H9 (cell line): ENCODE data around the gene AXL. TPM values are rescaled to one million over a fixed set of nuclear protein-coding genes. Genes with fewer than 3 reads are reported as not detected.
A peak's percentile ranks its signal among the peaks of the same experiment; 100 is the strongest.

Source experiments
- DNase-seq: peaks from one replicate; pipeline ENCODE4 v3.0.0-alpha.2; 2017
- H2AFZ ChIP-seq: one replicate; pipeline ENCODE4 v1.6.1; 2013; ENCODE audit warnings: mild to moderate bottlenecking, low read length, control low read depth, moderate library complexity
- H2AK5ac ChIP-seq: 2 replicates; pipeline ENCODE4 v1.6.1; 2013; ENCODE audit warnings: low read length, control low read depth, mixed read lengths; ENCODE audit not compliant: insufficient read length
- H2BK120ac ChIP-seq: one replicate; pipeline ENCODE4 v1.6.1; 2013; ENCODE audit warnings: low read depth, mild to moderate bottlenecking, low read length, control low read depth, inconsistent platforms; ENCODE audit not compliant: poor library complexity, severe bottlenecking
- H2BK12ac ChIP-seq: 2 replicates; pipeline ENCODE4 v1.6.1; 2013; ENCODE audit warnings: low read length, control low read depth, mixed read lengths, low read depth; ENCODE audit not compliant: insufficient read length
- H2BK15ac ChIP-seq: 2 replicates; pipeline ENCODE4 v1.6.1; 2013; ENCODE audit warnings: low read depth, low read length, control low read depth
- H2BK20ac ChIP-seq: one replicate; pipeline ENCODE4 v1.6.1; 2013; ENCODE audit warnings: low read depth, mild to moderate bottlenecking, low read length, control low read depth, inconsistent platforms; ENCODE audit not compliant: poor library complexity, severe bottlenecking
- H2BK5ac ChIP-seq: 2 replicates; pipeline ENCODE4 v1.6.1; 2013; ENCODE audit warnings: low read length, control low read depth, mixed read lengths; ENCODE audit not compliant: insufficient read length
- H3K14ac ChIP-seq: 2 replicates; pipeline ENCODE4 v1.6.1; 2013; ENCODE audit warnings: low read length, control low read depth; ENCODE audit not compliant: insufficient read depth
- H3K18ac ChIP-seq: 2 replicates; pipeline ENCODE4 v1.6.1; 2013; ENCODE audit warnings: low read depth, mild to moderate bottlenecking, mixed read lengths, low read length, control low read depth; ENCODE audit not compliant: insufficient read length
- H3K23ac ChIP-seq: 2 replicates; pipeline ENCODE4 v1.6.1; 2013; ENCODE audit warnings: low read length, control low read depth, mixed read lengths, low read depth; ENCODE audit not compliant: insufficient read length
- H3K23me2 ChIP-seq: 2 replicates; pipeline ENCODE4 v1.6.1; 2013; ENCODE audit warnings: low read depth, mild to moderate bottlenecking, mixed read lengths, low read length, control low read depth; ENCODE audit not compliant: insufficient read length, poor library complexity, severe bottlenecking
- H3K27ac ChIP-seq: 2 replicates; pipeline ENCODE4 v1.5.1; 2013; ENCODE audit warnings: low read length, control low read depth, mixed read lengths, low read depth; ENCODE audit not compliant: insufficient read length
- H3K27me3 ChIP-seq: 2 replicates; pipeline ENCODE4 v1.6.1; 2013; ENCODE audit warnings: low read length, control low read depth, inconsistent platforms; ENCODE audit not compliant: insufficient read depth
- H3K4ac ChIP-seq: 2 replicates; pipeline ENCODE4 v1.6.1; 2013; ENCODE audit warnings: low read depth, mild to moderate bottlenecking, control low read depth, inconsistent platforms, low read length, moderate library complexity
- H3K4me1 ChIP-seq: 2 replicates; pipeline ENCODE4 v1.6.1; 2013; ENCODE audit warnings: low read length, control low read depth, inconsistent platforms; ENCODE audit not compliant: insufficient read depth
- H3K4me2 ChIP-seq: 2 replicates; pipeline ENCODE4 v1.6.1; 2013; ENCODE audit warnings: low read length, control low read depth, mixed read lengths; ENCODE audit not compliant: insufficient read length, insufficient read depth
- H3K56ac ChIP-seq: 2 replicates; pipeline ENCODE4 v1.6.1; 2013; ENCODE audit warnings: low read depth, mild to moderate bottlenecking, mixed read lengths, low read length, control low read depth; ENCODE audit not compliant: insufficient read length
- H3K79me1 ChIP-seq: 2 replicates; pipeline ENCODE4 v1.6.1; 2013; ENCODE audit warnings: low read depth, mild to moderate bottlenecking, moderate library complexity, low read length, control low read depth, inconsistent platforms; ENCODE audit not compliant: insufficient read depth, poor library complexity, severe bottlenecking
- H3K79me2 ChIP-seq: 2 replicates; pipeline ENCODE4 v1.6.1; 2013; ENCODE audit warnings: low read length, control low read depth, inconsistent platforms; ENCODE audit not compliant: insufficient read depth
- H3K9ac ChIP-seq: 2 replicates; pipeline ENCODE4 v1.6.1; 2013; ENCODE audit warnings: low read length, control low read depth, mixed read lengths; ENCODE audit not compliant: insufficient read length; ENCODE audit errors: extremely low read depth
- H3K9me3 ChIP-seq: one replicate; pipeline ENCODE4 v1.6.1; 2013; ENCODE audit warnings: low read depth, low read length, inconsistent platforms; ENCODE audit not compliant: control insufficient read depth
- H3T11ph ChIP-seq: one replicate; pipeline ENCODE4 v1.6.1; 2013; ENCODE audit warnings: mild to moderate bottlenecking, low read length, control low read depth, inconsistent platforms
- H4K20me1 ChIP-seq: one replicate; pipeline ENCODE4 v1.6.1; 2013; ENCODE audit not compliant: control insufficient read depth, insufficient read length, insufficient read depth
- H4K5ac ChIP-seq: 2 replicates; pipeline ENCODE4 v1.6.1; 2013; ENCODE audit warnings: low read depth, mild to moderate bottlenecking, mixed read lengths, low read length, control low read depth; ENCODE audit not compliant: insufficient read length
- H4K8ac ChIP-seq: replicated peaks from 2 replicates; pipeline ENCODE4 v1.6.1; 2013; ENCODE audit warnings: low read length, control low read depth, mixed read lengths, low read depth; ENCODE audit not compliant: insufficient read length
- H4K91ac ChIP-seq: 2 replicates; pipeline ENCODE4 v1.6.1; 2013; ENCODE audit warnings: low read depth, mild to moderate bottlenecking, moderate library complexity, mixed read lengths, low read length, control low read depth; ENCODE audit not compliant: insufficient read length
- H3K27ac Mint-ChIP-seq, 3 experiments: 2 replicates in 2 of 3; 3 replicates in 1 of 3; pipeline ENCODE4 v1.8.0; 2020 to 2021; ENCODE audit warnings: mixed read lengths in 3 of 3, mild to moderate bottlenecking in 1 of 3, moderate library complexity in 1 of 3
- H3K27me3 Mint-ChIP-seq: 2 replicates; pipeline ENCODE4 v1.8.0; 2021; ENCODE audit warnings: low read depth, mild to moderate bottlenecking, moderate library complexity, mixed read lengths
- H3K36me3 Mint-ChIP-seq, 3 experiments: 2 replicates in 2 of 3; 3 replicates in 1 of 3; pipeline ENCODE4 v1.8.0; 2020 to 2021; ENCODE audit warnings: low read depth in 3 of 3, mixed read lengths in 3 of 3; ENCODE audit not compliant: insufficient read depth in 1 of 3
- H3K4me1 Mint-ChIP-seq, 2 experiments: 2 replicates each; pipeline ENCODE4 v1.8.0; 2020; ENCODE audit warnings: mixed read lengths in 2 of 2
- H3K4me3 Mint-ChIP-seq, 2 experiments: 2 replicates in 1 of 2; 3 replicates in 1 of 2; pipeline ENCODE4 v1.8.0; 2020 to 2021; ENCODE audit warnings: mild to moderate bottlenecking in 2 of 2, mixed read lengths in 2 of 2, moderate library complexity in 1 of 2
- H3K9me3 Mint-ChIP-seq, 2 experiments: 2 replicates in 1 of 2; 3 replicates in 1 of 2; pipeline ENCODE4 v1.8.0; 2020; ENCODE audit warnings: mild to moderate bottlenecking in 2 of 2, mixed read lengths in 2 of 2, moderate library complexity in 1 of 2
- WGBS: extraction: QIAGEN DNeasy Blood & Tissue Kit; methylation state at CpG from one replicate; pipeline ENCODE4 v1.1.7; 2013; ENCODE audit warnings: missing lambda C conversion rate, low lambda C conversion rate, mixed read lengths; ENCODE audit not compliant: insufficient read length; ENCODE audit errors: extremely low coverage; 5-methylcytosine and 5-hydroxymethylcytosine counted together
- total RNA-seq: library from RNA; stranded (reverse); gene quantifications from 2 replicates; pipeline ENCODE4 v1.2.1, GENCODE V29; 2021
- TF ChIP-seq, protein P1 (sequence below): fragments of 200-600 bp; sonication (generic); conservative IDR thresholded peaks from 3 replicates; pipeline ENCODE4 v1.8.0; 2021; ENCODE audit warnings: antibody characterized with exemption, mild to moderate bottlenecking

Gene AXL
- total RNA-seq, 1 experiment from 2014 or later = 29.4 TPM

DNA sequence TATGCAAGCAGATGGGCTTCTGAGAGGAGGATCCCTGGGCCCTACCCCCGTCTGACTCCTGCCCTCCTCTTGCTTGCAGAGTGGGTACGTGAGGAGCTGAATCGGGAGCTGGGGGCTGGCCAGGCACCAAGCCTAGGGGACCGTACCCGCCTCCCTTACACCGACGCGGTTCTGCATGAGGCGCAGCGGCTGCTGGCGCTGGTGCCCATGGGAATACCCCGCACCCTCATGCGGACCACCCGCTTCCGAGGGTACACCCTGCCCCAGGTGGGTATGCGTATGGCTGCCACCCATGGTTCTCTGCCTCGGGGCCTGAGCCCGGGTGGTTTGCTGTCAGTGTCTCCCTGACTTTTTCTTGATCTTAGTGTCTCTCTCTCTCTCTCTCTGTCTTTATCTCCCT lies 15.7 kb upstream of the AXL start:
- Histone ChIP-seq H3K27ac (no peak overlapping the region), H4K91ac (no peak overlapping the region), H2AFZ (no peak overlapping the region), H4K5ac (no peak overlapping the region), H3K4ac (no peak overlapping the region), H3K9ac (no peak overlapping the region), H2AK5ac (no peak overlapping the region), H3K14ac (no peak overlapping the region), H2BK15ac (no peak overlapping the region), H3K79me1 (no peaks in the 10 kb centered on the region), H2BK5ac (no peak overlapping the region), H3T11ph (no peak overlapping the region), H4K20me1 (no peaks in the 10 kb centered on the region), H2BK12ac (no peak overlapping the region), H3K4me1 (no peaks in the 10 kb centered on the region), H2BK120ac (no peak overlapping the region), H3K79me2 (no peaks in the 10 kb centered on the region), H3K56ac (no peak overlapping the region), H3K23ac (no peak overlapping the region), H3K18ac (no peak overlapping the region), H3K4me2 (no peak overlapping the region), H3K23me2 (no peaks in the 10 kb centered on the region), H3K27me3 (no peaks in the 10 kb centered on the region), H4K8ac (no peak overlapping the region), H3K9me3 (no peaks in the 10 kb centered on the region), H2BK20ac (no peak overlapping the region)
- no CpG with 5 or more reads among the region's 18 CpGs for WGBS
- TF ChIP-seq, protein P1, sequence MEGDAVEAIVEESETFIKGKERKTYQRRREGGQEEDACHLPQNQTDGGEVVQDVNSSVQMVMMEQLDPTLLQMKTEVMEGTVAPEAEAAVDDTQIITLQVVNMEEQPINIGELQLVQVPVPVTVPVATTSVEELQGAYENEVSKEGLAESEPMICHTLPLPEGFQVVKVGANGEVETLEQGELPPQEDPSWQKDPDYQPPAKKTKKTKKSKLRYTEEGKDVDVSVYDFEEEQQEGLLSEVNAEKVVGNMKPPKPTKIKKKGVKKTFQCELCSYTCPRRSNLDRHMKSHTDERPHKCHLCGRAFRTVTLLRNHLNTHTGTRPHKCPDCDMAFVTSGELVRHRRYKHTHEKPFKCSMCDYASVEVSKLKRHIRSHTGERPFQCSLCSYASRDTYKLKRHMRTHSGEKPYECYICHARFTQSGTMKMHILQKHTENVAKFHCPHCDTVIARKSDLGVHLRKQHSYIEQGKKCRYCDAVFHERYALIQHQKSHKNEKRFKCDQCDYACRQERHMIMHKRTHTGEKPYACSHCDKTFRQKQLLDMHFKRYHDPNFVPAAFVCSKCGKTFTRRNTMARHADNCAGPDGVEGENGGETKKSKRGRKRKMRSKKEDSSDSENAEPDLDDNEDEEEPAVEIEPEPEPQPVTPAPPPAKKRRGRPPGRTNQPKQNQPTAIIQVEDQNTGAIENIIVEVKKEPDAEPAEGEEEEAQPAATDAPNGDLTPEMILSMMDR = no peak
- Mint-ChIP-seq H3K9me3 (no peaks in the 10 kb centered on the region), H3K36me3 (peaks cover 63 to 90% (median 84%) of the 10 kb centered on the region in 3 experiments), H3K27me3 (no peaks in the 10 kb centered on the region), H3K4me1 (peaks cover 7 to 18% of the 10 kb centered on the region in 2 experiments), H3K27ac (peak overlapping the region in 1 of 3 experiments; percentile 56; a peak in 3 of 7 replicates), H3K4me3 (no peak overlapping the region)
- no peak for DNase-seq
